Measurements from ENCODE around the gene PALS1.

PALS1 gene

DNA sequence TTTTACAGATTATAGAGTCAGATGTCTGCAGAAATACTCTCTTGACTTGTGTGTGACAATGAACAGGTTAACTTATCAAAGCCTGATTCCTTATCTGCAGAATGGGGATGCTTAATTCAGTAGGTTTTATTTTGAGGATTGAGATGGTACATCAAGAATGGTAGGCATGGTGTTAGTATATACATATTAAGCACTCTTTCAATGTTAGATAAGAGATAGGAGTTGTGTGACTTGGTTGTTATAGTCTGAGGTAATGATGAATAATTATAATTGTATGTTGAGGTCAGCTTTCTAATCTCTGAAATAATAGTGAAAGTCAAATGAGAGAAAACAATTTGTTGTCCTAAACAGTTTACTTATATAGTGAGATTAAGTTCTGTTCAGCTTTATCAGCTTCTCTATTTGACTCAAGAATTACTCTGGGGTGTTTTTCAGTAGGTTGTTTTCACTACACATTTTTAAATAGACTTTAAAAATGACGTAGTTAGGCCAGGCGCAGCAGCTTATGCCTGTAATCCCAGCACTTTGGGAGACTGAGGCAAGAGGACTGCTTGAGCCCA is 11.9 kb downstream of the PALS1 start:
- no peaks in the 10 kb centered on the region for H3K9me3 ChIP-seq (ENCODE audit: control insufficient read depth, low read length)
- H3K27ac ChIP-seq (ENCODE audit: insufficient read depth, low read length, poor library complexity, severe bottlenecking) = no peak overlapping the region
- H3K4me1 ChIP-seq (ENCODE audit: control insufficient read depth, insufficient read depth, low read length, poor library complexity, severe bottlenecking) = no peaks in the 10 kb centered on the region
- no peaks in the 10 kb centered on the region for H3K27me3 ChIP-seq (replicated peaks; ENCODE audit: control insufficient read depth, insufficient read depth, low read length, poor library complexity, severe bottlenecking)
- no peaks in the 10 kb centered on the region for H3K36me3 ChIP-seq (ENCODE audit: control insufficient read depth, insufficient read depth, low read length)
- no peak for DNase-seq
- no peak overlapping the region for H3K4me3 ChIP-seq (ENCODE audit: insufficient read depth, low read depth, low read length, poor library complexity, severe bottlenecking)

- H3K27ac ChIP-seq (ENCODE audit: insufficient read depth, low read length, poor library complexity, severe bottlenecking) = no peak overlapping the region
- no peaks in the 10 kb centered on the region for H3K36me3 ChIP-seq (ENCODE audit: control insufficient read depth, insufficient read depth, low read length)
- no peak overlapping the region for H3K4me3 ChIP-seq (ENCODE audit: insufficient read depth, low read depth, low read length, poor library complexity, severe bottlenecking)
- H3K27me3 ChIP-seq (replicated peaks; ENCODE audit: control insufficient read depth, insufficient read depth, low read length, poor library complexity, severe bottlenecking) = no peaks in the 10 kb centered on the region
- no peaks in the 10 kb centered on the region for H3K4me1 ChIP-seq (ENCODE audit: control insufficient read depth, insufficient read depth, low read length, poor library complexity, severe bottlenecking)
- no peaks in the 10 kb centered on the region for H3K9me3 ChIP-seq (ENCODE audit: control insufficient read depth, low read length)
- no peak for DNase-seq
Measured at GRCh38 chr14:67257906-67258305, 16.7 kb downstream of the PALS1 start.

DNA sequence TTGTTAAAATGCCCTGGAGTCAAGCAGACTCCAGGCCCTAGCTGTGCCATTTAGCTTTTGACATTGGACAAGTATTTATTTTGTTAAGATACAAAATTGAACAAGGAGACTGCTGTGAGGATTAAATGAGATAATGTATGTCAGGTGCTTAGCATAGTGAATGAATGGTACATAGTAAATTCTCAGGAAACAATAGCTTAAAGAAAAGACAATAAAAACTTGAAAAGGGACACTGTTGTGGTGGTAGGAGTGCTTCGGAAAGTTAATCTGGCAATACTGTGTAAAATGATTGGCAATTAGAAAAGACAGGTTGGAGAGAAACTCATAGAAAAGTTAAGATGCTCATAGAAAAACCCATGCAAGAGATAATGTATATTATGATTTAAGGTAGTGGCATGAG is 19.7 kb downstream of the PALS1 start:
- Histone ChIP-seq H3K4me1 (ENCODE audit: control insufficient read depth, insufficient read depth, low read length, poor library complexity, severe bottlenecking) (no peaks in the 10 kb centered on the region), H3K4me3 (ENCODE audit: insufficient read depth, low read depth, low read length, poor library complexity, severe bottlenecking) (no peak overlapping the region), H3K27ac (ENCODE audit: insufficient read depth, low read length, poor library complexity, severe bottlenecking) (no peak overlapping the region), H3K9me3 (ENCODE audit: control insufficient read depth, low read length) (no peaks in the 10 kb centered on the region), H3K36me3 (ENCODE audit: control insufficient read depth, insufficient read depth, low read length) (no peaks in the 10 kb centered on the region), H3K27me3 (replicated peaks; ENCODE audit: control insufficient read depth, insufficient read depth, low read length, poor library complexity, severe bottlenecking) (no peaks in the 10 kb centered on the region)
- no peak for DNase-seq

GRCh38 chr14:67263499-67264149 is 22.4 kb downstream of the PALS1 start:
- H3K27me3 ChIP-seq (replicated peaks; ENCODE audit: control insufficient read depth, insufficient read depth, low read length, poor library complexity, severe bottlenecking) = no peaks in the 10 kb centered on the region
- DNase-seq = no peak
- H3K27ac ChIP-seq (ENCODE audit: insufficient read depth, low read length, poor library complexity, severe bottlenecking) = no peak overlapping the region
- no peaks in the 10 kb centered on the region for H3K9me3 ChIP-seq (ENCODE audit: control insufficient read depth, low read length)
- no peak overlapping the region for H3K4me3 ChIP-seq (ENCODE audit: insufficient read depth, low read depth, low read length, poor library complexity, severe bottlenecking)
- H3K4me1 ChIP-seq (ENCODE audit: control insufficient read depth, insufficient read depth, low read length, poor library complexity, severe bottlenecking) = no peaks in the 10 kb centered on the region
- no peaks in the 10 kb centered on the region for H3K36me3 ChIP-seq (ENCODE audit: control insufficient read depth, insufficient read depth, low read length)

GRCh38 chr14:67265131-67265530 is 23.9 kb downstream of the PALS1 start:
- no peaks in the 10 kb centered on the region for H3K4me1 ChIP-seq (ENCODE audit: control insufficient read depth, insufficient read depth, low read length, poor library complexity, severe bottlenecking)
- no peaks in the 10 kb centered on the region for H3K36me3 ChIP-seq (ENCODE audit: control insufficient read depth, insufficient read depth, low read length)
- DNase-seq = no peak
- H3K9me3 ChIP-seq (ENCODE audit: control insufficient read depth, low read length) = no peaks in the 10 kb centered on the region
- H3K4me3 ChIP-seq (ENCODE audit: insufficient read depth, low read depth, low read length, poor library complexity, severe bottlenecking) = no peak overlapping the region
- no peaks in the 10 kb centered on the region for H3K27me3 ChIP-seq (replicated peaks; ENCODE audit: control insufficient read depth, insufficient read depth, low read length, poor library complexity, severe bottlenecking)
- no peak overlapping the region for H3K27ac ChIP-seq (ENCODE audit: insufficient read depth, low read length, poor library complexity, severe bottlenecking)

- no peaks in the 10 kb centered on the region for H3K4me1 ChIP-seq (ENCODE audit: control insufficient read depth, insufficient read depth, low read length, poor library complexity, severe bottlenecking)
- H3K9me3 ChIP-seq (ENCODE audit: control insufficient read depth, low read length) = no peaks in the 10 kb centered on the region
- no peak overlapping the region for H3K4me3 ChIP-seq (ENCODE audit: insufficient read depth, low read depth, low read length, poor library complexity, severe bottlenecking)
- no peak for DNase-seq
- H3K27ac ChIP-seq (ENCODE audit: insufficient read depth, low read length, poor library complexity, severe bottlenecking) = no peak overlapping the region
- no peaks in the 10 kb centered on the region for H3K27me3 ChIP-seq (replicated peaks; ENCODE audit: control insufficient read depth, insufficient read depth, low read length, poor library complexity, severe bottlenecking)
- peaks cover 6% of the 10 kb centered on the region for H3K36me3 ChIP-seq (ENCODE audit: control insufficient read depth, insufficient read depth, low read length)
Measured at GRCh38 chr14:67267576-67268328, 26.5 kb downstream of the PALS1 start.

- DNase-seq = no peak
- no peak overlapping the region for H3K27ac ChIP-seq (ENCODE audit: insufficient read depth, low read length, poor library complexity, severe bottlenecking)
- H3K9me3 ChIP-seq (ENCODE audit: control insufficient read depth, low read length) = no peaks in the 10 kb centered on the region
- H3K36me3 ChIP-seq (ENCODE audit: control insufficient read depth, insufficient read depth, low read length) = peaks cover 6% of the 10 kb centered on the region
- H3K27me3 ChIP-seq (replicated peaks; ENCODE audit: control insufficient read depth, insufficient read depth, low read length, poor library complexity, severe bottlenecking) = no peaks in the 10 kb centered on the region
- no peaks in the 10 kb centered on the region for H3K4me1 ChIP-seq (ENCODE audit: control insufficient read depth, insufficient read depth, low read length, poor library complexity, severe bottlenecking)
- H3K4me3 ChIP-seq (ENCODE audit: insufficient read depth, low read depth, low read length, poor library complexity, severe bottlenecking) = no peak overlapping the region
Measured at GRCh38 chr14:67268426-67269150, 27.4 kb downstream of the PALS1 start.

DNA sequence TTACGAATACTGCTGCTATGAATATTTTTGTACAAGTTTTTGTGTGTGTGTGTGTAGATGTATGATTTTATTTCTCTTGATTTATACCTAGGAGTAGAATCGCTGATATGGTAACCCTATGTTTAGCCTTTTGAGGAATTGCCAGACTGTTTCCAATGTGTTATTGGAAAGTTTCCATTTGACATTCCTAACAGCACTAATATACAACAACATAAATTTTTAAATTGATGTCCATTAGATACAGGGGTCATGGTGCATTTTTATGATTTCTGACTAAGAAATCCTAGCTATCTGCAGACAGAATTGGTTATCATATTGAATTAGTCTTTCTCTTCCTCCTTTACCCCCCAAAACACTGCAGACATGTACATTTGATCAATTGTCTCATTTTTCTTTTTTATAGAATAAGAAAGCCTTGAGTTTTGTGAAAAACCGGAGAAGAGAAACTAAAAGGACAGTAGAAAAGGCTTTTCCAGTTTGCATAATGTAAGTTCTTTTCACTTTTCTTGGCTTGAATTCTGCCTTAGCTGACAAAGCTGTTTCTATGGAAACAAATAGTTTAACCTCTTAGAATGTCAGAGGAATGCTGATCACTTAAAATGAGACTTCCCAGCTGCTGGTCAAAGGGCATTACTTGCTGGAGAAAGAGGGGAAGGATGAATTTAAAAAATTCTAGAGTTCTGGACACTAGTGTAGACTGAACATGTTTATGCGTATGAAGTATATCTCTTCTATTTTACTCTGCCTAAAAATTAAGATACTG is 28.2 kb downstream of the PALS1 start:
- Histone ChIP-seq H3K4me1 (ENCODE audit: control insufficient read depth, insufficient read depth, low read length, poor library complexity, severe bottlenecking) (no peaks in the 10 kb centered on the region), H3K27me3 (replicated peaks; ENCODE audit: control insufficient read depth, insufficient read depth, low read length, poor library complexity, severe bottlenecking) (no peaks in the 10 kb centered on the region), H3K27ac (ENCODE audit: insufficient read depth, low read length, poor library complexity, severe bottlenecking) (no peak overlapping the region), H3K9me3 (ENCODE audit: control insufficient read depth, low read length) (no peaks in the 10 kb centered on the region), H3K36me3 (ENCODE audit: control insufficient read depth, insufficient read depth, low read length) (peaks cover 6% of the 10 kb centered on the region), H3K4me3 (ENCODE audit: insufficient read depth, low read depth, low read length, poor library complexity, severe bottlenecking) (no peak overlapping the region)
- DNase-seq = no peak

GRCh38 chr14:67270145-67270753 is 29.0 kb downstream of the PALS1 start:
- no peak overlapping the region for H3K27ac ChIP-seq (ENCODE audit: insufficient read depth, low read length, poor library complexity, severe bottlenecking)

More at GRCh38 chr14:67270145-67270753, 29.0 kb downstream of the PALS1 start:
- no peaks in the 10 kb centered on the region for H3K9me3 ChIP-seq (ENCODE audit: control insufficient read depth, low read length)
- no peaks in the 10 kb centered on the region for H3K4me1 ChIP-seq (ENCODE audit: control insufficient read depth, insufficient read depth, low read length, poor library complexity, severe bottlenecking)
- H3K4me3 ChIP-seq (ENCODE audit: insufficient read depth, low read depth, low read length, poor library complexity, severe bottlenecking) = no peak overlapping the region
- peaks cover 6% of the 10 kb centered on the region for H3K36me3 ChIP-seq (ENCODE audit: control insufficient read depth, insufficient read depth, low read length)
- no peak for DNase-seq
- H3K27me3 ChIP-seq (replicated peaks; ENCODE audit: control insufficient read depth, insufficient read depth, low read length, poor library complexity, severe bottlenecking) = no peaks in the 10 kb centered on the region
